Ovary (tissue), 3 donors: ENCODE data around the gene GRM8.

Source experiments
- CTCF ChIP-seq, 3 donors: fragments of 450-650 bp in 2 of 3; fragments of 200-600 bp in 1 of 3; IDR thresholded peaks; one replicate each; pipeline versions ENCODE4 v1.5.1 to v1.8.0; 2016 to 2022; ENCODE audit warnings: antibody characterized with exemption in 3 of 3, mild to moderate bottlenecking in 1 of 3
- EP300 ChIP-seq: sonication (generic); formaldehyde crosslinking; IDR thresholded peaks from one replicate; pipeline ENCODE4 v1.6.1; 2017; ENCODE audit warnings: antibody characterized with exemption
- donor health status: DM: no; HTN: no; CAD: no.

GRCh38 chr7:126924477-126924876 is 328.3 kb downstream of the GRM8 start:
- TF ChIP-seq CTCF (IDR thresholded peaks at IDR 0.05), result no peak
- TF ChIP-seq EP300, result no peak
